Measurements from ENCODE around the gene LRRC45.

- TF ChIP-seq PAX5 (IDR thresholded peaks at IDR 0.05; ENCODE audit: insufficient read depth, low read length, severe bottlenecking) = no peak
- no peak for TF ChIP-seq POLR2A (IDR thresholded peaks at IDR 0.05; ENCODE audit: low read depth, low read length)
Measured at GRCh38 chr17:81991684-81992305, 31.3 kb upstream of the LRRC45 start.
